ENCODE measurements around the gene AMH.

- TF ChIP-seq CTCF (IDR thresholded peaks at IDR 0.05; ENCODE audit: low read depth, low read length): no peak
- no peak for TF ChIP-seq EZH2phosphoT487 (IDR thresholded peaks at IDR 0.05; ENCODE audit: low read depth)
Observed at GRCh38 chr19:2243274-2244124, 5.6 kb upstream of the AMH start.
